DMS79 treated with DMSO at 0.1 percent for 48 hours (cell line): ENCODE data around the gene SLC4A7.
"Not testable (repeated sequence)": the region's sequence is repeated elsewhere in the genome, so short reads cannot be mapped to it uniquely, and the experiment has no call there.

Experiments
- DNase-seq: peaks from one replicate; lab custom pipeline; 2025; lab: John Stamatoyannopoulos, UW

Gene SLC4A7

GRCh38 chr3:27484015-27484844, at the start of gene SLC4A7:
Gene SLC4A7 (minus strand): TSS chr3:27484384. CDS start chr3:27484126, 258 bp downstream.
- peak; percentile 59 for DNase-seq

GRCh38 chr3:27533261-27533607, 49.0 kb upstream of the SLC4A7 start:
- DNase-seq: no peak

- no peak for DNase-seq
Measured at GRCh38 chr3:27532426-27533260, 48.5 kb upstream of the SLC4A7 start.

- not testable (repeated sequence) for DNase-seq
Measured at GRCh38 chr3:27531193-27531751, 47.1 kb upstream of the SLC4A7 start.

DNA sequence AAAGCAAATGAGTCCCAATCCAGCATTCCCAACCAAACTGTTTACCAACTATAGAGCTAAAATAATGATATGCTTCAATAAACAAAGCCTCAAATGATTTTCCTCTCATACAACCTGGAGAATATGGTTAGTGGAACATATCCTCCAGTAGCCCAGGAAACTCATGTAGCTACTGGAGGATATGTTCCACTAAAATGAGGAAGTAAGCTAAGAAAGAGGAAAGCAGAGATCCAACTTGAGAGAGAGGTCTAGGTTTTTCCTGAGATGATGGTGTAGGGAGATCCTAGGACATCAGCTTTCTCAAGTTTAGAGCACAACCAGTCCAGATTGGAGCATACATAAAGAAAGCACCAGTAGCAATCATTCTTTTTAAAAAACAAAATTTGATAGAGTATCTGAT, 44.6 kb upstream of the SLC4A7 start:
- DNase-seq: no peak

DNA sequence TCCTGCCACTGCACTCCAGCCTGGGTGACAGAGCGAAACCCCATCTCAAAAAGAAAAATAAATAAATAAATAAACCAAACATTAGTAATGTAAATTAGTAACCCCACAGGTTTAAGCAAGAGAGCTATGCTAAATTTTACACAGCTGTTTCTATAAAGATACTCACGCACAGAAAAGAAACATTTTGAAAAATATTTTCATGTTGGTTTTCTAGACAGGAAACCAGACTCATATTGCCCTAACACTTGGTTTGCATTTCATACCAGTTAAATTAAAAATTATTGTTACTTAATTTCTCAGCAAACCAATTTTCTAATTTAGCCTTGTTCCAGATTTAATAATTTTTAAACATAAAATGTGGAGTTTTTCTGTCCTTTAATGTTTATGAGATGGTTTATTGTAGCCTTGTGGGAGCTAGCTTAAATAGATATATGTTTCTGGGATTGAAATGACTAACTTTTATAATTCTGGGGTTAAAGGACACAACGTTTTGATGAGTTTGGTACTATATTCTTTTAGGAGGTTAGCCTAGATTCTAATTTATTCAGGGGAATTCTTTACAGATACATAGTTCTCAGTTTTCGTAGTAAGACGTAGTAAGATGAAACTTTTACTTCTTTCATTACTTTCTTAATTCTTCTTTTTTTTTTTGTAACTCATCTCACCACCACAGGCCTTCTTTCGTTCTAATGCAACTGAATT, 42.6 kb upstream of the SLC4A7 start:
- DNase-seq: no peak

- DNase-seq: no peak
Measured at GRCh38 chr3:27521872-27522265, 37.7 kb upstream of the SLC4A7 start.

- no peak for DNase-seq
Measured at GRCh38 chr3:27521179-27521871, 37.1 kb upstream of the SLC4A7 start.

- no peak for DNase-seq
Measured at GRCh38 chr3:27511724-27512422, 27.7 kb upstream of the SLC4A7 start.

GRCh38 chr3:27509376-27509775, 25.2 kb upstream of the SLC4A7 start:
- no peak for DNase-seq

DNA sequence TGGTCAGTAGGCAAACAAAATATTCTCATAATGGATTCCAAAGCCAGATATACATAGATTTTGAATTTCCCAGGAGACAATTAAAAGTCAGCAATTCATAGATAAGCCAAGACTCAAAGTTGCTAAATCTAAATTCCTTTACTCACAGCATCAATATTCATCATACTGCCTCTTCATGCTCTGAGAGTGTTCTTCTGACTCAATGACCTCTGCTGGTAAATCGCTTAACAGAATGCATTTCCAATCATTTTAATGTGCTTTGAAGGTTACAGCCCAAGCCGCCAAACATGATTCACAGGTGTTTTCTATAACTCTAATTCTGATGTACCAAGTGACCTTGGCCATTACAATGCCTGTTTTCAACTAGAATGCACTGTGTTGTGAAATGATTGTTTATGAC, 24.2 kb upstream of the SLC4A7 start:
- no peak for DNase-seq

DNA sequence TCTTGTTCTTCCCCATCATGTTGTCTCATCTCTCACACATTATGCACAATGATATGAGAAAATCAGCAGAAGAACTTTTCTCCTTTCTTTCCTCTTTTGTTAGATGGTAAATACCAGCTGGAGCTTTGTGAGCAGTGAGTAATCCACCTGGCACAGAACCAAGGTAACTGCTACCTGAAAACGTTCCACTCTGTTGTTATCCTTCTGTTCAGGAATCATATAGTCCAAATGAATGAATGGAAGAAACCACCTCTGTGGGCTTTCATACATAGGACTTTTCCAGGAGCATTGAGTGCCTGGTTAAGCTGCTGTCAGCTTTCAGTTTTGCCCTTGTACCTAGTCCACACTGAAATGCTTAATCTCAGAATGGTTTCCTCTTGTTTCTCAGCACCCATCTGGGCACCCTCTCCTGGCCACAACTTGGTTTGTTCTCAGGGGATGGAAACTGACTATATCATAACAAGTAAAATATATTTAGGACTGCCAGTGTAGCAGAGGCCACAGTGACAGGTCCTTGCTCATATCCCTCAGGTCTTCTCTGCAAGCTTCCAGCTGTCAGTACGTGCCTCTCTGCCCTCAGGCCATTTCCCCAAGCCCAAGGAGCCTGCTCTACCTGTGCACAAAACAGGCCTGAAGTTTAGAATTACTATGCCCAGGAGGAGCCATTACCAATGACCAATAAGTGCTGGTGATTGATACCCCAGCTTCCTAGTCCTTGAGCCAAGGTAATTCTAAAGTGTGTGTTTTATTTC, 23.5 kb upstream of the SLC4A7 start:
- no peak for DNase-seq

- no peak for DNase-seq
Measured at GRCh38 chr3:27507111-27507510, 22.9 kb upstream of the SLC4A7 start.

- no peak for DNase-seq
Measured at GRCh38 chr3:27504749-27505148, 20.6 kb upstream of the SLC4A7 start.

DNA sequence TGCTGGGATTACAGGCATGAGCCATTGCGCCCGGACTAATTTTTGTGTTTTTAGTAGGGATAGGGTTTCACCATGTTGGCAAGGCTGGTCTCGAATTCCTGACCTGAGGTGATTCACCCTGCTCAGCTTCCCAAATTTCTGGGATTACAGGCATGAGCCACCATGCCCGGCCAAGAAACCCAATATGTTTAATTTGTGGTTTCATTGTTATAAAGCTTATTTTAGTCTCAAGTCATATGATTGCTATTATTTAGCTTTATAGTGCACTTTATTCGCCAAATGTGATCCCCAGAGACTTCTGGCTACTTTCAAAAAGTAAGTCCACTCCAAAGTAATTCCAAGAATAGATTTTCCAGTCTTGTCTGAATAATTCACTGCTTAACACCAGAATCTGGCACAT, 19.3 kb upstream of the SLC4A7 start:
- DNase-seq: no peak

GRCh38 chr3:27501759-27502158, 17.6 kb upstream of the SLC4A7 start:
- no peak for DNase-seq

GRCh38 chr3:27500986-27501385, 16.8 kb upstream of the SLC4A7 start:
- DNase-seq: no peak

DNA sequence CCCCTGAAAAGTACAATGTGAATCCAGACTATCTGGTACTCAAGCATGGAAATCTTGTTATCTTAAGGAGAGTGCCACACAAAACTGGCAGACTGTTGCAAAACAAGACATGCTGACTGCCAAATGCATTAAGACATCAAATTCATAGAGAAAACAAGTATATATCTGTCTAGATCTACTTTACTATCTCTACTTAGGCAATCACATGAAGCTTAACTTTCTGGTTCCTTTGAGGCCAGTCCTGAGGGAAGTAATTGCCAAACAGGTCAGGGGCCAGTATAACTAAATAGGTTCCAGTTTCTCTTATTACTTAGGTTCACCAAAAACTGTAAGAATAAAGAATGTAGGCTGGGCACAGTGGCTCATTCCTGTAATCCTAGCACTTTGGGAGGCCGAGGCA, 15.9 kb upstream of the SLC4A7 start:
- DNase-seq: no peak

- DNase-seq: no peak
Measured at GRCh38 chr3:27494784-27495183, 10.6 kb upstream of the SLC4A7 start.

- DNase-seq: no peak
Measured at GRCh38 chr3:27488821-27489220, 4.6 kb upstream of the SLC4A7 start.
